NB4 (cell line): Measurements from ENCODE around the gene IL22RA2.

Source experiments
- DNase-seq: peaks from one replicate; pipeline ENCODE4 v3.0.0; 2010; ENCODE audit warnings: low read depth
- H3K4me3 ChIP-seq: one replicate; pipeline ENCODE4 v1.5.1; 2011; ENCODE audit warnings: mild to moderate bottlenecking, low read depth, low read length, moderate library complexity
- MAX ChIP-seq: IDR thresholded peaks from 2 replicates; pipeline ENCODE4 v1.6.1; 2011; ENCODE audit warnings: low read depth, low read length
- MYC ChIP-seq: IDR thresholded peaks from 2 replicates; pipeline ENCODE4 v1.6.1; 2011; ENCODE audit warnings: low read depth, low read length
- POLR2A ChIP-seq: IDR thresholded peaks from 2 replicates; pipeline ENCODE4 v1.6.1; 2011; ENCODE audit warnings: mild to moderate bottlenecking; ENCODE audit not compliant: insufficient read length; ENCODE audit errors: extremely low read depth
- TF ChIP-seq, protein P1 (sequence below): IDR thresholded peaks from one replicate; pipeline ENCODE4 v1.5.1; 2012; ENCODE audit warnings: low read depth, low read length

IL22RA2 gene

GRCh38 chr6:137175868-137176245, 2.4 kb upstream of the IL22RA2 start:
- TF ChIP-seq MAX (no peak), POLR2A (no peak), MYC (no peak)
- TF ChIP-seq, protein P1, sequence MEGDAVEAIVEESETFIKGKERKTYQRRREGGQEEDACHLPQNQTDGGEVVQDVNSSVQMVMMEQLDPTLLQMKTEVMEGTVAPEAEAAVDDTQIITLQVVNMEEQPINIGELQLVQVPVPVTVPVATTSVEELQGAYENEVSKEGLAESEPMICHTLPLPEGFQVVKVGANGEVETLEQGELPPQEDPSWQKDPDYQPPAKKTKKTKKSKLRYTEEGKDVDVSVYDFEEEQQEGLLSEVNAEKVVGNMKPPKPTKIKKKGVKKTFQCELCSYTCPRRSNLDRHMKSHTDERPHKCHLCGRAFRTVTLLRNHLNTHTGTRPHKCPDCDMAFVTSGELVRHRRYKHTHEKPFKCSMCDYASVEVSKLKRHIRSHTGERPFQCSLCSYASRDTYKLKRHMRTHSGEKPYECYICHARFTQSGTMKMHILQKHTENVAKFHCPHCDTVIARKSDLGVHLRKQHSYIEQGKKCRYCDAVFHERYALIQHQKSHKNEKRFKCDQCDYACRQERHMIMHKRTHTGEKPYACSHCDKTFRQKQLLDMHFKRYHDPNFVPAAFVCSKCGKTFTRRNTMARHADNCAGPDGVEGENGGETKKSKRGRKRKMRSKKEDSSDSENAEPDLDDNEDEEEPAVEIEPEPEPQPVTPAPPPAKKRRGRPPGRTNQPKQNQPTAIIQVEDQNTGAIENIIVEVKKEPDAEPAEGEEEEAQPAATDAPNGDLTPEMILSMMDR = no peak
- DNase-seq = no peak
- no peak overlapping the region for H3K4me3 ChIP-seq

DNA sequence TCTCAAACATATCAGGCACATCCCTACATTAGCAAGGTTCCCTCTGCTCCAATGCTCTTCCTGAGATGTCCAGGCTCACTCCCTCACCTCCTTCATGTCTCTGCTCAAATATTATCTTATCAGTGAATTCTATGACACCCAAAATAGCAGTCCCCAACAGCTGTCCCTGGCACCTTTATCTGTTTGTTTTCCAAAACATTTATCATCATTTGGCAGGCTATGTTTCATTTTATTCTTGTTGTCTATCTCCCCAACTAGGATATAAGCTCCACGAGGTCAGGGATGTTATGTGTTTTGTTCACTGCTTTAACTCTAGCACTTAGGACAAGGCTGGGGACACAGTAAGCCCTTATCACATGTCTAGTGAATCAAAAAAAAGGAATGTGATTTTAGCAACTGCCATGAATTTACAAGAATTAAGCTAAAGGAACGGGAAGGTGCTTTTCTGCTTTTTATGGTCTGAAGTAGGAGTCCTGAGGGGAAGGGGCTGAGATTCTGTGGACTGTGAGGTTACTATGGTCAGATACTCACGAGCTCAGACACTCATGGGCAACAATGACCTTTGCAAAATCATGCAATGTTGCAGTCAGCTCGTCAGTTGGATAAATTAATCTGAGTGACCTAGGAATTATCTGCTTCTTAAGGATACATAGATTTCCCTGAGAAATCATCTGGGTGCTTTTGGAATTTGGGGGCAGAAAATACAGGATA, 1.9 kb upstream of the IL22RA2 start:
- no peak for DNase-seq
- H3K4me3 ChIP-seq = no peak overlapping the region
- TF ChIP-seq MAX = no peak
- TF ChIP-seq, protein P1 = no peak
- TF ChIP-seq POLR2A = no peak
- no peak for TF ChIP-seq MYC

DNA sequence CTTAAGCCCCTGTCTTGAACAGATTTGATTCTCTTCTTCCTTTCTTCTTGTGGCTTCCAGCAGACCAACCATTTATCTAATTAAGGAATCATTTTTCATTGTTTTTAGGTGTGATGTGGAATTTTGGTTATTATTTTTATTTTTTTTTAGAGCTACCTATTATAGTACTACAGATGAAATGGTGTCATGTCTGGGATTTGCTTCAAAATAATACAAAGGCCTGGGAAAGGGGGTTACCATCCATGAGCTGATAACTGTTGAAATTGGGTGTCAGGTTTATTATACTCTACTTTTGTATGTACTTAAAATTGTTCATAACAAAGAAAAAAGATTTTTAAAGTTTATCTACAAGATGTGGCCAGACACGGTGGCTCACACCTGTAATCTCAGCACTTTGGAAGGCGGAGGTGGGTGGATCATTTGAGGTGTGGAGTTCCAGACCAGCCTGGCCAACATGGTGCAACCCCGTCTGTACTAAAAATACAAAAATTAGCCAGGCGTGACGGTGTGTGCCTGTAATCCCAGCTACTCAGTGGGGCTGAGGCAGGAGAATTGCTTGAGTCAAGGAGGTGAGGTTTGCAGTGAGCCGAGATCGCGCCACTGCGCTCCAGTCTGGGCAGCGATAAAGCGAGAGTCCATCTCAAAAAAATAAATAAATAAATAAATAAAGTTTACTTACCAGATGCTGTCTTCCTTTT, 561 bp downstream of the IL22RA2 start:
- no peak overlapping the region for H3K4me3 ChIP-seq
- DNase-seq = no peak
- TF ChIP-seq POLR2A (no peak), MYC (no peak)

DNA sequence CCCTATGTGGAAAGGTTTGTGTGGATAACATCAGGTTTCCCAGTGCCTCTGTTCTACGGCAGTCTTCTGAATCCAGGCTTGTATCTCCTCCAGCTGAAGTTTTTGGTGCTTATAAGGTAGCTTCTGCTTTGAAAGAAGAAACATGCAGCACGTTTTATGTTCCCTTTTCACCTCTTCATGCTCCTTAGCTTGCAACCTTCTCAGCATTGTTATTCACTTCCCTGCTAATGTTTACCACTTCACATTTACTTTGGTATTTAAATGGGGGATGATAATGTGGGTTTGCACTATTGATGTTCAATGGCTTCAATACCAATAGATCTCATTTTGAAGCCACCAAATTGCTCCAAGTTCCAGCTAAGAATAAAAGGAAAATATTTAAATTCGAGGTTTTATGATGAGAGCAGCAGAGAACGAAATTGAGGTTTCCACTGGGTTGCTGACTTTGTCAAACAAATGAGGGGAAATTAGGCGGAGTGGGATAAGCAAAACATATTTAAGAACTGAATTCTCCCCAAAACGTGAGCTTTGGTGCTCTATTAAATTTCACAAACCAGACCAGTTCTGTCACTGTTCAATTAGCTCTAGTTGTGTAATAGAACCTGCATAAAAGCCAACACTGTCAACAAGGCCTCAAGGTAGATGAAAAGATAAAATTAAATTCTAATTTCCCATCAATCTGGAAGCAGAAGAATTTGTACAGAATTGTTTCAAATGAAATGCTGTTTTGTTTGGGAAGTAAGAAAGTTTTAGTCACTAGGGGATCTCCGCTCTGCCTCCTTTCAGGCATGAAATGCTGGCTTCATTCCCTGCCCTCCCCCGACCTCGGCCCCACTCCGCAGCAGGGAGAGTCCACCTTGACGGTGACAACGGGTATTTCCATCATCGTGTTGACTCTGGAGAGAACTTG, 1.4 kb downstream of the IL22RA2 start:
- no peak overlapping the region for H3K4me3 ChIP-seq
- TF ChIP-seq POLR2A = no peak
- no peak for TF ChIP-seq MYC
- no peak for TF ChIP-seq MAX
- TF ChIP-seq, protein P1 = no peak
- no peak for DNase-seq

DNA sequence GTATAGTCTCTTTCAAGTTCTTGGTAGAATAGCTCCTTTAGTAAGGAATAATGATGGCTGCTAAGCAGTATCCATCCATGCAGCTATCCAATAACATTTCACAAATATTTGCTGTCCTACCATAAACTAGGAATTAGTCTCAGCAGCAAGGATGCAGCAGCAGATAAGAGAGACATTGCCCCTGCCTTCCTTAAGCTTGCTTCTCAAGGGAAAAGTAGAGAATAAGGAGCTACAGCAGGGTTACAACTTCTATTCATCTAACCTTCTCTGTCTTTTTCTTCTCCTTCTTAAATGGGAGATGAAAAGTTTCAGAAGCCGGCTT, 2.4 kb downstream of the IL22RA2 start:
- TF ChIP-seq, protein P1 = no peak
- no peak overlapping the region for H3K4me3 ChIP-seq
- no peak for DNase-seq
